22Rv1 (cell line): ENCODE measurements around the gene PTPN21.

Source experiments
- CTCF ChIP-seq: fragments of 450-650 bp; IDR thresholded peaks from 2 replicates; pipeline ENCODE4 v1.5.1; 2017; ENCODE audit warnings: mild to moderate bottlenecking
- ZFX ChIP-seq: fragments of 450-650 bp; IDR thresholded peaks from 2 replicates; pipeline ENCODE4 v1.6.1; 2017; ENCODE audit warnings: antibody characterized with exemption, borderline replicate concordance

GRCh38 chr14:88476214-88476774, 78.5 kb downstream of the PTPN21 start:
- TF ChIP-seq CTCF (no peak), ZFX (no peak)
